Natural killer cell treated with Interleukin-12 subunit alpha and Interleukin-12 subunit beta and Interleukin-15 and Interleukin-18, amount 100 ng/mL, for 72 hours (primary cell): ENCODE measurements around the gene MAGEA10. TPM values are rescaled to one million over a fixed set of nuclear protein-coding genes. Genes with fewer than 3 reads are reported as not detected.
A peak's percentile ranks its signal among the peaks of the same experiment; 100 is the strongest.
"Not testable (repeated sequence)": the region's sequence is repeated elsewhere in the genome, so short reads cannot be mapped to it uniquely, and the experiment has no call there.

Experiments used
- ATAC-seq, 2 donors: fragments of 150-1000 bp; cut with Tn5 transposase in 1 of 2; sonication (Bioruptor Pico), chemical (Tn5 transposase) in 1 of 2; 2 replicates each; pipeline ENCODE4 v1.10.0; 2021
- DNase-seq: peaks from one replicate; pipeline ENCODE4 v3.0.0; 2022; ENCODE audit warnings: low spot score
- H3K27ac Mint-ChIP-seq, 2 donors: 1 replicate in 1 of 2; 2 replicates in 1 of 2; pipeline ENCODE4 v1.8.0; 2022; ENCODE audit warnings: mixed read lengths in 2 of 2, mild to moderate bottlenecking in 1 of 2, moderate library complexity in 1 of 2
- H3K27me3 Mint-ChIP-seq, 2 donors: 1 replicate in 1 of 2; 2 replicates in 1 of 2; pipeline ENCODE4 v1.8.0; 2022; ENCODE audit warnings: mixed read lengths in 2 of 2
- H3K36me3 Mint-ChIP-seq: one replicate; pipeline ENCODE4 v1.8.0; 2022; ENCODE audit warnings: mixed read lengths
- H3K4me1 Mint-ChIP-seq, 2 donors: 1 replicate in 1 of 2; 2 replicates in 1 of 2; pipeline ENCODE4 v1.8.0; 2022; ENCODE audit warnings: low read depth in 2 of 2, mixed read lengths in 2 of 2, mild to moderate bottlenecking in 1 of 2
- H3K4me3 Mint-ChIP-seq: one replicate; pipeline ENCODE4 v1.8.0; 2022; ENCODE audit warnings: mixed read lengths
- H3K9me3 Mint-ChIP-seq: 2 replicates; pipeline ENCODE4 v1.8.0; 2022; ENCODE audit warnings: mixed read lengths
- total RNA-seq, 2 donors: library from RNA; stranded (reverse); gene quantifications; one replicate each; pipeline ENCODE4 v1.2.3, GENCODE V29; 2022

MAGEA10 gene
- total RNA-seq, 2 donors from 2014 or later: not detected

DNA sequence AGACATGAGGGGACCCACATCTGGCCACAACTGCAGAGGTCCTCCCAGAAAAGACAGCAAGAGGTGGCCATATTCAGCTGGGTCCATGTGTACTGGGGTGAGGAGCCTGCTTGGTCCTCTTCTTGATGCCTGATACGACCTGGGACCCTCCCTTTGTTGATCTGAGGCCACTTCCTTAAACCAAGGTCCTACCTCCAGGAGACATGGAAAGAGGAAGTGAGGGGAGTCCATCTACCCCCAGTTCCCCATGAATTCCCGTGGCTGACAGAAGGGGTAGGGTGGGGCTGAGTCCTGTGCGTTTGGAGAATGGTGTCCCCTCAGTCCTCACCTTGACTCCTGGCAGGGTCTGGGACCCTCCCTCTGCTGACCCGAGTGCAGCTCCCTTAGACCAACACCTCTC is 2.1 kb downstream of the MAGEA10 start:
- no peaks in the 10 kb centered on the region for H3K27me3 Mint-ChIP-seq
- H3K4me3 Mint-ChIP-seq: no peak overlapping the region
- H3K4me1 Mint-ChIP-seq: no peaks in the 10 kb centered on the region
- H3K27ac Mint-ChIP-seq: no peak overlapping the region
- no peaks in the 10 kb centered on the region for H3K9me3 Mint-ChIP-seq
- ATAC-seq: peak in 1 of 2 donors; percentile 34
- DNase-seq: no peak
- H3K36me3 Mint-ChIP-seq: no peaks in the 10 kb centered on the region

DNA sequence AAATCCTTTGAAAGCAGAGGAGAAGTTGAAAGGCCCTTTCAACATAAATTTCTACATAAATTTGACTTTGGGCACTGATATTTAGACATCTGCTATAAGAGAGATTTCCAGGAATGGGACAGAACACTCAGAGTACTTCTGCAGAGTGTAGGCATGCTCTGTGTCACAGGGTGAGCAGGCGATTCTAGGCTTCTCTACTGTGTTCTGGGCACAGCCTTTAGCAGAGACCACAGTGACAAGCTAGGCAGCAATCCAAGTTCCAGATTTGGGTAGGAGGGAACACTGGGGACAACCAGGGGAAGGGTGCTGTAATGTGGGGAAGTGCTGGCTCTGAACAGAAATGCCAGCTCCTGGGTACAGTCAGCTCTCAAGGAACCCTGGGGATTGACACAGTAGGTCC is 6.9 kb downstream of the MAGEA10 start:
- no peaks in the 10 kb centered on the region for H3K9me3 Mint-ChIP-seq
- ATAC-seq (no peak), DNase-seq (no peak)
- H3K36me3 Mint-ChIP-seq: no peaks in the 10 kb centered on the region
- no peak overlapping the region for H3K27ac Mint-ChIP-seq
- no peak overlapping the region for H3K4me3 Mint-ChIP-seq
- peaks cover 0 to 3% of the 10 kb centered on the region in 2 donors for H3K27me3 Mint-ChIP-seq
- H3K4me1 Mint-ChIP-seq: no peaks in the 10 kb centered on the region

DNA sequence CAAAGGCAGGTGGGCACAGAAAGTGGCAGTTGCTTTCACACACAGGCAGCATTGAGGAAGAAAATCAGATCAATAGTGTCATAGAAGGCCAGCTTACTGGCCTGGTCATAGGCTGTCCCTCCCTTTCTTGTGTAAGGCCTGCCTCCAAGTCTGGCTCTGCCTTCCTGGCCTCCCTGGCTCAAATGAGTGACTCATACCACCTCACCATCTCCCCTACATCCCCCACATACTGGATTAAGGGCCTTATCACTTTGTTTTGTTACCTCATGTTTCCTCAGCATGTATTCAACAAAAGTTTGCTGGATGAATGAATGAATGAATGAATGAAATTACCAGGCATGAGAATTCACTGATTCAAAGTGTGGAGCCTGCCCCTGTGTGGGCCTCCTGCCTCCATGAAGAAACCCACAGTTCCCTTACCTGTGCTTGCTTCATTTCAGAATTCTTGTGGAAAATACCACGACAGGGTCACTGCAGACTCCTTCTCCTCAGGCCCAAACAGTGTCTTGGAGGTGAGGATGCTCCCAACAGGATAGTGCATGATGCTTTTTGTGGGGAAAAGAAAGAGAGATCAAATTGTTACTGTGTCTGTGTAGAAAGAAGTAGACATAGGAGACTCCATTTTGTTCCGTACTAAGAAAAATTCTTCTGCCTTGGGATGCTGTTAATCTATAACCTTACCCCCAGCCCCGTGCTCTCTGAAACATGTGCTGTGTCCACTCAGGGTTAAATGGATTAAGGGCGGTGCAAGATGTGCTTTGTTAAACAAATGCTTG is 9.1 kb downstream of the MAGEA10 start:
- H3K4me3 Mint-ChIP-seq, H3K27ac Mint-ChIP-seq, H3K4me1 Mint-ChIP-seq, H3K36me3 Mint-ChIP-seq, ATAC-seq, H3K27me3 Mint-ChIP-seq, H3K9me3 Mint-ChIP-seq, DNase-seq: not testable (repeated sequence)

DNA sequence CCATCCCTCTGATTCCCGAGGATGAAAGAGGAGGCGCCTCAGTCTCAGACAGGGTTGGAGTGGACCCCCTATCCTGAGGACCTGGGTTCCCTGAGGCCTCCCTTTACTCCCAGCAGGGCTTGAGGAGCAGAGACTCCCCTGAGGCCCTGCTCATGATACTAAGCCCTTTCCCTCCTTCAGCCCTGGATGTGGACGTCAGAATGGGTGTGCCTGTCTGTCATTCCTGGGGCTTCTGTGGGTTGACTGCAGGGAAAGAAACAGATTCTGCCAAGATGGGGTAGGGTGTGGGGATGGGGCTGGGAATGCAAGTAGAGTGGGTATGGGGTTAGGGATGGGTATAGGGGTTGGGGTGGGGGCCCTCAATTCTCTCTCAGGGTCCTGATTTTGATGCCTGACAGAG is 21.1 kb downstream of the MAGEA10 start:
- no peak overlapping the region for H3K27ac Mint-ChIP-seq
- H3K4me1 Mint-ChIP-seq: no peaks in the 10 kb centered on the region
- no peaks in the 10 kb centered on the region for H3K27me3 Mint-ChIP-seq
- no peaks in the 10 kb centered on the region for H3K36me3 Mint-ChIP-seq
- no peak for ATAC-seq
- no peak overlapping the region for H3K4me3 Mint-ChIP-seq
- DNase-seq: no peak
- no peaks in the 10 kb centered on the region for H3K9me3 Mint-ChIP-seq

DNA sequence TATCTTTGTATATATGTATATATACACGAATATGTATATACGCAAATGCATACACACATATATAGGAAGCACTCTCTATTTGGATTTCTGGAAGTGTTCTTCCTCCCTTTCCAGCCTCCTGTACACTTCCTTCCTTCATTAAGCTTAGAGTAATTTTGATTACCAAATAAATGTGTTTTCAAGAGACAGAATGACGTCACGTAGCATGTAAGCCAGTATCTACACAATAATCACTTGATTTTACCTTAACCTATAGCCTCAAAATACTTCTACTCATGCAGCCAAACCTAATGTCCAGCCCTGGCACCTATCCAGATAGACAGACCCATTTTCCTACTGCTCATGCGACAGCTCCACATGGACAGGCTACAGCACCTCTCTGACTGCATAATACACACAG is 29.9 kb downstream of the MAGEA10 start:
- Mint-ChIP-seq H3K36me3 (no peaks in the 10 kb centered on the region), H3K4me1 (no peaks in the 10 kb centered on the region), H3K9me3 (no peaks in the 10 kb centered on the region), H3K27ac (no peak overlapping the region), H3K27me3 (no peaks in the 10 kb centered on the region), H3K4me3 (no peak overlapping the region)
- ATAC-seq (no peak), DNase-seq (no peak)

DNA sequence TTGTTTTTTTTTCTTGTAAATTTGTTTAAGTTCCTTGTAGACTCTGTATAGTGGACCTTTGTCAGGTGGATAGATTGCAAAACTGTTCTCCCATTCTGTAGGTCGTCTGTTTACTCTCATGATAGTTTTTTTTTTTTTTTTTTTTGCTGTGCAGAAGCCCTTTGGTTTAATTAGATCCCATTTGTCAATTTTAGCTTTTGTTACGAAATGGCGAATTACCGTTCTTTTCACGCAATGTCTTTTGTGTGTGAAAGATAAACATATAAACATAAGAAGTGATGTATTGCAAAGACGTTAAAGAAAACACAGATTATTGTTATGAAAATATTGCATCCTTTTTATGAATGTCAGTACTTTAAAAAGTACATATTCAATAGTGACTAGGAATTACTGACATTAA is 34.5 kb downstream of the MAGEA10 start:
- DNase-seq (no peak), ATAC-seq (no peak)
- H3K9me3 Mint-ChIP-seq: no peaks in the 10 kb centered on the region
- no peaks in the 10 kb centered on the region for H3K27me3 Mint-ChIP-seq
- no peaks in the 10 kb centered on the region for H3K4me1 Mint-ChIP-seq
- no peaks in the 10 kb centered on the region for H3K36me3 Mint-ChIP-seq
- no peak overlapping the region for H3K27ac Mint-ChIP-seq
- H3K4me3 Mint-ChIP-seq: no peak overlapping the region

DNA sequence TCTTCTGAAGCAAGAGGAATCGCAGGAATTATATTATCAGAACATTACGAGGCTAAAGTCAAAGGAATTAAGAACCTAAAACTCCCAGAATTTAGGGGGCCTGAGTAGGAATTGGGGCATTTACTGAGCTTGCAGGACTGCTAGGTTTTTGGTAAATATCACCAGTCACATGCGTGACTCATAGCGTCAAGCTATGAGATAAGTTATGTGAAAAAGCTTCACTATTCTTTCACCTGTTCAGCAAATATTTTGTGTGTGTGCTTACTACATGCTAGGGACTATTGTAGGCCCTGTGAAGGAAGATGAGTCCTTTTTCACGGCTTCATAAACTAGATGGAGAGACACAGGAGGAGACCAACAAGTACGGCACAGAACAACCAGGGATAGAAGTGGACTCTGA is 52.2 kb downstream of the MAGEA10 start:
- Mint-ChIP-seq H3K4me3 (no peak overlapping the region), H3K9me3 (no peaks in the 10 kb centered on the region), H3K27ac (no peak overlapping the region), H3K27me3 (peaks cover 0 to 2% of the 10 kb centered on the region in 2 donors), H3K36me3 (no peaks in the 10 kb centered on the region), H3K4me1 (no peaks in the 10 kb centered on the region)
- ATAC-seq (no peak), DNase-seq (no peak)

Other genes with a start within 250 kb of the MAGEA10 start
- not detected for gene MAGEA4, start 225.7 kb downstream of the MAGEA10 start, total RNA-seq
- not detected for gene GABRE, start 163.9 kb downstream of the MAGEA10 start, total RNA-seq